GM12878 (cell line): ENCODE results near the gene HEG1. TPM values are rescaled to one million over a fixed set of nuclear protein-coding genes. Genes with fewer than 3 reads are reported as not detected.

Source experiments
- ATAC-seq: fragments of 200-7000 bp; cut with Tn5 transposase; 3 replicates; pipeline ENCODE4 v1.9.1; 2020; ENCODE audit warnings: mild to moderate bottlenecking, moderate library complexity
- BruUV-seq: library from RNA; stranded (reverse); fragments of 400-500 nt; replicated peaks from 2 replicates; lab custom pipeline; 2021; lab: Mats Ljungman, UMichigan
- CTCF ChIA-PET: fragments of 300-600 bp; sonication (Branson Sonifier 250); formaldehyde crosslinking; extraction: SDS; loops from one replicate; lab custom pipeline; 2021; ENCODE audit warnings: inconsistent platforms; lab: Yijun Ruan, JAX
- POLR2A ChIA-PET: fragments of 350-600 bp; formaldehyde crosslinking; extraction: SDS; loops from one replicate; lab custom pipeline; 2021; ENCODE audit warnings: inconsistent platforms; lab: Charles Lee
- RAD21 ChIA-PET: fragments of 300-600 bp; sonication (Branson Sonifier 250); formaldehyde crosslinking; loops from one replicate; lab custom pipeline; 2023; ENCODE audit warnings: antibody characterized with exemption; ENCODE audit not compliant: unreplicated experiment; lab: Charles Lee
- SMC1A ChIA-PET: fragments of 300-600 bp; sonication (Branson Sonifier 250); formaldehyde crosslinking; loops from one replicate; lab custom pipeline; 2023; ENCODE audit not compliant: unreplicated experiment, uncharacterized antibody; lab: Charles Lee
- DNase-seq: peaks from one replicate; pipeline ENCODE4 v3.0.0-alpha.2; 2011; ENCODE audit warnings: low read depth, low spot score
- FAIRE-seq: peaks from 3 replicates; lab custom pipeline; 2011; peaks lifted over from hg19 to GRCh38; lab: Jason Lieb, UNC
- H2AFZ ChIP-seq: 2 replicates; pipeline ENCODE4 v1.6.0; 2011; ENCODE audit warnings: low read depth, low read length, control low read depth; ENCODE audit not compliant: control insufficient read depth
- H3K27ac ChIP-seq: 2 replicates; pipeline ENCODE4 v1.5.1; 2011; ENCODE audit warnings: control low read depth; ENCODE audit not compliant: control insufficient read depth, insufficient read depth
- H3K27me3 ChIP-seq, 2 experiments: replicated peaks in 1 of 2; 2 replicates each; pipeline versions ENCODE4 v1.6.0 to v1.6.1; 2011; ENCODE audit warnings: low read length in 1 of 2; ENCODE audit not compliant: control insufficient read depth in 2 of 2, insufficient read depth in 2 of 2
- H3K36me3 ChIP-seq, 2 experiments: 2 replicates each; pipeline ENCODE4 v1.5.1; 2011; ENCODE audit warnings: low read length in 1 of 2; ENCODE audit not compliant: control insufficient read depth in 2 of 2, insufficient read depth in 2 of 2
- H3K4me1 ChIP-seq: 2 replicates; pipeline ENCODE4 v1.6.1; 2011; ENCODE audit warnings: mild to moderate bottlenecking, low read length, moderate library complexity, mixed read lengths; ENCODE audit not compliant: control insufficient read depth, insufficient read depth
- H3K4me2 ChIP-seq: 2 replicates; pipeline ENCODE4 v1.6.0; 2011; ENCODE audit warnings: control low read depth; ENCODE audit not compliant: control insufficient read depth, insufficient read depth
- H3K4me3 ChIP-seq: fragments of 200-600 bp; sonication (generic); 2 replicates; pipeline ENCODE4 v1.5.1; 2016
- H3K79me2 ChIP-seq: 2 replicates; pipeline ENCODE4 v1.6.0; 2011; ENCODE audit warnings: low read length; ENCODE audit not compliant: control insufficient read depth, insufficient read depth
- H3K9ac ChIP-seq: 2 replicates; pipeline ENCODE4 v1.8.0; 2011; ENCODE audit warnings: low read length, control low read depth, mixed read lengths; ENCODE audit not compliant: control insufficient read depth, insufficient read depth
- H3K9me3 ChIP-seq: replicated peaks from 3 replicates; pipeline ENCODE4 v1.5.1; 2011; ENCODE audit warnings: mild to moderate bottlenecking, low read length; ENCODE audit not compliant: control insufficient read depth, insufficient read depth
- H4K20me1 ChIP-seq: 2 replicates; pipeline ENCODE4 v1.6.0; 2011; ENCODE audit not compliant: control insufficient read depth, insufficient read depth
- FOXM1 ChIP-seq: IDR thresholded peaks from 2 replicates; pipeline ENCODE4 v1.6.1; 2012; ENCODE audit warnings: low read depth, mild to moderate bottlenecking, inconsistent platforms, low read length, moderate library complexity
- JUND ChIP-seq: IDR thresholded peaks from 2 replicates; pipeline ENCODE4 v1.6.1; 2012; ENCODE audit warnings: low read depth, mild to moderate bottlenecking, low read length, improper control_type of control experiment, moderate library complexity
- KLF5 ChIP-seq: fragments of 450-650 bp; IDR thresholded peaks from 2 replicates; pipeline ENCODE4 v1.6.1; 2014; ENCODE audit warnings: mild to moderate bottlenecking; ENCODE audit not compliant: partially characterized antibody
- NR2F1 ChIP-seq: fragments of 450-650 bp; conservative IDR thresholded peaks from 2 replicates; pipeline ENCODE4 v1.6.1; 2017; ENCODE audit warnings: mild to moderate bottlenecking
- PBX3 ChIP-seq: IDR thresholded peaks from 2 replicates; pipeline ENCODE4 v1.6.1; 2011; ENCODE audit warnings: mild to moderate bottlenecking, low read depth, low read length, moderate library complexity; ENCODE audit not compliant: insufficient replicate concordance
- SMAD5 ChIP-seq: IDR thresholded peaks from 2 replicates; pipeline ENCODE4 v1.6.1; 2016; ENCODE audit warnings: antibody characterized with exemption, low read depth
- WGBS: methylation state at CpG from one replicate; pipeline ENCODE4 v1.1.6; 2016; ENCODE audit warnings: low lambda C conversion rate; ENCODE audit not compliant: insufficient replicate concordance, insufficient coverage; ENCODE audit errors: missing lambda C conversion rate; 5-methylcytosine and 5-hydroxymethylcytosine counted together
- in situ Hi-C: fragments of 300-500 bp; cut with MboI; formaldehyde crosslinking; loops from 9 replicates; pipeline ENCODE4 v1.14.3; 2018; ENCODE audit warnings: mixed read lengths
- intact Hi-C: fragments of 100-400 bp; cut with micrococcal nuclease; formaldehyde crosslinking; loops from one replicate; pipeline ENCODE4 v1.14.2; 2022; ENCODE audit not compliant: unreplicated experiment
- polyA plus RNA-seq, 11 experiments: library from polyadenylated mRNA; depleted of rRNA in 4 of 11; unstranded in 6 of 11; stranded (reverse) in 5 of 11; fragments of >200 nt; fragmentation: Nextera tagmentation in 4 of 11; fragmentation: Illumina TruSeq in 1 of 11; extraction: Ambion mirVana in 4 of 11; extraction: Trizol in 1 of 11; gene quantifications; 1 replicate in 1 of 11; 2 replicates in 10 of 11; pipeline versions ENCODE4 v1.2.1 to v1.2.3, GENCODE V29; 2011 to 2016; ENCODE audit warnings: inconsistent platforms in 2 of 11, missing spikeins in 2 of 11, low read depth in 1 of 11
- total RNA-seq, 4 experiments: library from RNA; depleted of rRNA in 3 of 4; stranded (reverse); fragments of >200 nt in 3 of 4; fragmentation: Illumina TruSeq in 1 of 4; extraction: Trizol in 1 of 4; gene quantifications; 2 replicates each; pipeline versions ENCODE4 v1.2.1 to v1.2.3, GENCODE V29; 2013 to 2021

HEG1 gene
- total and polyA plus RNA-seq, 10 of the 15 experiments (the other 5 are each of a cell fraction or from before 2014, with no cell fraction given) = 2.2 to 32.1 (median 7.6) TPM

GRCh38 chr3:125008766-125009165 is 47.0 kb downstream of the HEG1 start:
- no peak overlapping the region for H2AFZ ChIP-seq
- H3K4me2 ChIP-seq = no peak overlapping the region
- ChIA-PET SMC1A (interaction anchor here (0.6 to 3.9 kb wide), 9 partner anchors 9 to 488 kb away, joined by 3 to 14 read pairs (median 3); no protein-coding TSS in a partner anchor), POLR2A (no interaction called here), CTCF (interaction anchor here (0.6 to 1.3 kb wide), 3 partner anchors 12 to 454 kb away, joined by 3 to 6 read pairs (median 4); no protein-coding TSS in a partner anchor), RAD21 (interaction anchor here (1.3 kb wide), 1 partner anchor 15 kb away, joined by 4 read pairs; no protein-coding TSS in a partner anchor)
- H3K4me3 ChIP-seq = no peak overlapping the region
- no peak for ATAC-seq
- no peak for DNase-seq
- no peaks in the 10 kb centered on the region for H3K9me3 ChIP-seq
- H3K36me3 ChIP-seq = peaks cover 20 to 45% of the 10 kb centered on the region in 2 experiments
- BruUV-seq = no TSS peak
- WGBS = 97% methylated on average over 4 of the region's 4 CpGs
- H4K20me1 ChIP-seq = 0 out of 2 replicates have a peak, but pooled peaks cover 6% of the 10 kb centered on the region
- TF ChIP-seq FOXM1 (no peak), SMAD5 (no peak), KLF5 (no peak), JUND (no peak), NR2F1 (no peak), PBX3 (no peak)
- intact Hi-C loops (no loop called here), in situ Hi-C loops (no loop called here)
- H3K27ac ChIP-seq = no peak overlapping the region
- H3K27me3 ChIP-seq = no peaks in the 10 kb centered on the region
- no peaks in the 10 kb centered on the region for H3K79me2 ChIP-seq
- no peak overlapping the region for H3K9ac ChIP-seq
- no peak for FAIRE-seq
- H3K4me1 ChIP-seq = no peaks in the 10 kb centered on the region
